ENCODE results near the gene NME8. TPM values are rescaled to one million over a fixed set of nuclear protein-coding genes. Genes with fewer than 3 reads are reported as not detected.

Gene NME8
- total RNA-seq, 1 experiment from 2014 or later: not detected

- TF ChIP-seq RAD21 (IDR thresholded peaks at IDR 0.05; ENCODE audit: low read depth): no peak
Measured at GRCh38 chr7:37924491-37925041, 76.2 kb downstream of the NME8 start (continued).

- Histone ChIP-seq H3K9me2 (ENCODE audit: insufficient read depth) (no peaks in the 10 kb centered on the region), H3K79me2 (ENCODE audit: insufficient read depth, low read length) (peaks cover 16% of the 10 kb centered on the region), H3K4me3 (replicated peaks in 1 of 2; ENCODE audit: low read depth in 1 of 2, low read length in 2 of 2) (no peak overlapping the region), H3K9me3 (ENCODE audit: control insufficient read depth in 1 of 2, insufficient read depth in 1 of 2, low read depth in 1 of 2, low read length in 2 of 2) (peaks cover 0 to 5% of the 10 kb centered on the region in 2 experiments; a peak in 1 of 4 replicates), H3K4me2 (ENCODE audit: low read length) (no peak overlapping the region), H3K9ac (ENCODE audit: low read length) (no peak overlapping the region), H4K20me1 (ENCODE audit: insufficient read depth) (no peaks in the 10 kb centered on the region), H2AFZ (ENCODE audit: low read depth, low read length, poor library complexity, severe bottlenecking) (no peak overlapping the region), H3K27me3 (ENCODE audit: insufficient read depth, low read length) (no peaks in the 10 kb centered on the region), H3K4me1 (ENCODE audit: control insufficient read depth in 1 of 2, insufficient read depth in 2 of 2, low read length in 2 of 2) (peaks cover 3 to 5% of the 10 kb centered on the region in 2 experiments; a peak in 2 of 4 replicates), H3K27ac (ENCODE audit: low read depth, low read length) (no peak overlapping the region), H3K36me3 (ENCODE audit: control insufficient read depth in 1 of 2, insufficient read depth in 2 of 2, low read length in 2 of 2) (0 out of 4 replicates have a peak, but pooled peaks cover 0 to 4% of the 10 kb centered on the region in 2 experiments)
- ChIA-PET RAD21 (ENCODE audit: low non-redundant PET in 1 of 2, low total read pairs in 2 of 2, uncharacterized antibody in 2 of 2, unreplicated experiment in 2 of 2) (no interaction called here), POLR2A (no interaction called here), CTCF (no interaction called here)
- DNase-seq (ENCODE audit: low read depth, low spot score): no peak
- intact Hi-C loops (cut with micrococcal nuclease): no loop called here
- no TSS peak for BruUV-seq (replicated peaks)
- no peak for ATAC-seq
- no peak for TF ChIP-seq ZNF274 (IDR thresholded peaks at IDR 0.05; ENCODE audit: low read depth, low read length)
- no peak for TF ChIP-seq CEBPB (IDR thresholded peaks at IDR 0.05; ENCODE audit: low read depth)
- TF ChIP-seq EZH2phosphoT487 (IDR thresholded peaks at IDR 0.05; ENCODE audit: borderline replicate concordance): no peak
- no peak for TF ChIP-seq EZH2 (IDR thresholded peaks at IDR 0.05)
- no peak for TF ChIP-seq CTCF (IDR thresholded peaks at IDR 0.05 in 2 of 3, conservative IDR thresholded peaks at IDR 0.05 in 1 of 3; ENCODE audit: borderline replicate concordance in 1 of 3, insufficient read depth in 1 of 3, low read depth in 2 of 3, low read length in 2 of 3)
- TF ChIP-seq JUND (IDR thresholded peaks at IDR 0.05): no peak
Measured at GRCh38 chr7:37925620-37926019, 77.2 kb downstream of the NME8 start.
